ENCODE results near the gene SMAD9. TPM values are rescaled to one million over a fixed set of nuclear protein-coding genes. Genes with fewer than 3 reads are reported as not detected.

SMAD9 gene
- total and polyA plus RNA-seq, 2 of the 8 experiments (the other 6 are each of a cell fraction or from before 2014, with no cell fraction given): 0.45 to 1.0 TPM

GRCh38 chr13:36850790-36851438, 69.1 kb downstream of the SMAD9 start:
- Histone ChIP-seq H3K4me2 (ENCODE audit: insufficient read depth in 1 of 2, low read depth in 2 of 2, low read length in 2 of 2) (no peak overlapping the region), H2BK120ac (replicated peaks; ENCODE audit: low read depth, low read length) (no peak overlapping the region), H4K91ac (replicated peaks; ENCODE audit: insufficient read length, low read length) (no peak overlapping the region), H3K4me3 (ENCODE audit: extremely low read depth in 1 of 4, insufficient read depth in 2 of 4, low read depth in 3 of 4, low read length in 4 of 4) (no peak overlapping the region), H4K5ac (ENCODE audit: insufficient read length, low read depth, low read length) (no peak overlapping the region), H2BK20ac (ENCODE audit: low read length) (no peak overlapping the region), H3K36me3 (ENCODE audit: control insufficient read depth in 2 of 4, insufficient read depth in 4 of 4, low read length in 3 of 4) (no peaks in the 10 kb centered on the region), H3K23ac (ENCODE audit: insufficient read length) (no peak overlapping the region), H2AK5ac (ENCODE audit: low read depth, low read length) (no peak overlapping the region), H3K23me2 (ENCODE audit: low read depth, low read length) (no peaks in the 10 kb centered on the region), H3K14ac (ENCODE audit: insufficient read length) (no peak overlapping the region), H4K8ac (ENCODE audit: extremely low read depth, insufficient read depth, low read length) (no peak overlapping the region), H2BK15ac (ENCODE audit: low read length) (no peak overlapping the region), H3K9me3 (ENCODE audit: insufficient read depth in 2 of 2, low read depth in 1 of 2, low read length in 1 of 2) (no peaks in the 10 kb centered on the region), H3K4ac (replicated peaks; ENCODE audit: insufficient read length, low read depth, low read length) (no peak overlapping the region), H3K27me3 (replicated peaks in 1 of 4; ENCODE audit: control insufficient read depth in 3 of 4, extremely low read depth in 1 of 4, insufficient read depth in 3 of 4, low read length in 3 of 4) (no peaks in the 10 kb centered on the region), H3K56ac (replicated peaks; ENCODE audit: insufficient read length, low read depth, low read length) (no peak overlapping the region), H3K79me2 (ENCODE audit: control insufficient read depth in 1 of 2, insufficient read depth in 2 of 2, low read length in 2 of 2) (no peaks in the 10 kb centered on the region), H2BK12ac (ENCODE audit: low read depth, low read length) (no peak overlapping the region), H3K18ac (ENCODE audit: extremely low read depth, low read length) (no peak overlapping the region), H4K20me1 (replicated peaks in 1 of 2; ENCODE audit: control insufficient read depth in 1 of 2, insufficient read depth in 2 of 2, low read length in 2 of 2) (no peaks in the 10 kb centered on the region), H3K79me1 (ENCODE audit: low read depth, low read length) (no peaks in the 10 kb centered on the region), H2BK5ac (ENCODE audit: low read depth, low read length) (0 out of 2 replicates have a peak overlapping the region, but pooled peaks have one; percentile 26), H3K9ac (replicated peaks in 1 of 4; ENCODE audit: extremely low read depth in 1 of 4, low read depth in 3 of 4, low read length in 3 of 4) (no peak overlapping the region), H3K27ac (ENCODE audit: low read depth, low read length) (no peak overlapping the region), H3K4me1 (replicated peaks in 1 of 4; ENCODE audit: control insufficient read depth in 3 of 4, insufficient read depth in 4 of 4, low read length in 3 of 4) (no peaks in the 10 kb centered on the region), H2AFZ (ENCODE audit: low read length) (peak overlapping the region; percentile 51; the same call in 1 of the 2 replicates)
- CTCF ChIA-PET (ENCODE audit: partially characterized antibody): interaction anchor here (0.6 to 7.5 kb wide), 22 partner anchors 8 to 567 kb away, joined by 3 to 85 read pairs (median 3); no protein-coding TSS in a partner anchor
- peak; percentile 56 to 74 (median 60) for TF ChIP-seq CTCF (IDR thresholded peaks at IDR 0.05; ENCODE audit: control extremely low read depth in 1 of 3, insufficient read depth in 1 of 3, low read depth in 1 of 3, low read length in 3 of 3)
- peak; percentile 74 to 78 for TF ChIP-seq RAD21 (IDR thresholded peaks at IDR 0.05 in 1 of 2, conservative IDR thresholded peaks at IDR 0.05 in 1 of 2; ENCODE audit: low read depth in 2 of 2, low read length in 2 of 2)
- TF ChIP-seq TEAD4 (IDR thresholded peaks at IDR 0.05; ENCODE audit: low read depth, low read length): no peak
- no peak for TF ChIP-seq SP4 (IDR thresholded peaks at IDR 0.05; ENCODE audit: low read length)
- no peak for TF ChIP-seq SP1 (IDR thresholded peaks at IDR 0.05; ENCODE audit: low read depth, low read length)
- TF ChIP-seq CEBPB (IDR thresholded peaks at IDR 0.05; ENCODE audit: low read depth, low read length): no peak
- no peak for FAIRE-seq
- POLR2A ChIA-PET (ENCODE audit: partially characterized antibody): interaction anchor here (0.8 to 1.9 kb wide), 2 partner anchors 109 to 149 kb away, joined by 3 to 5 read pairs; no protein-coding TSS in a partner anchor
- WGBS, 2 experiments (ENCODE audit: extremely low coverage in 1 of 2, insufficient coverage in 1 of 2, insufficient read length in 1 of 2, insufficient replicate concordance in 2 of 2, low coverage in 1 of 2, low lambda C conversion rate in 2 of 2, missing lambda C conversion rate in 1 of 2): 79% methylated on average over 13 of the region's 13 CpGs; no CpG with 5 or more reads in 1 of the 2 experiments
- peak in 1 of 2 experiments; percentile 82 for DNase-seq (ENCODE audit: low read depth in 1 of 2, low spot score in 2 of 2)
